Stimulated activated CD8-positive, alpha-beta memory T cell treated with anti-CD3 and anti-CD28 coated beads, Interleukin-7, amount 100 ng/mL, for 4 hours (primary cell): Measurements from ENCODE around the gene DNAJC30.
"Not testable (repeated sequence)": the region's sequence is repeated elsewhere in the genome, so short reads cannot be mapped to it uniquely, and the experiment has no call there.

ENCODE experiments used
- DNase-seq, 2 donors: peaks; one replicate each; pipeline ENCODE4 v3.0.0-alpha.2; 2020; ENCODE audit warnings: low read depth in 2 of 2

DNAJC30 gene

DNA sequence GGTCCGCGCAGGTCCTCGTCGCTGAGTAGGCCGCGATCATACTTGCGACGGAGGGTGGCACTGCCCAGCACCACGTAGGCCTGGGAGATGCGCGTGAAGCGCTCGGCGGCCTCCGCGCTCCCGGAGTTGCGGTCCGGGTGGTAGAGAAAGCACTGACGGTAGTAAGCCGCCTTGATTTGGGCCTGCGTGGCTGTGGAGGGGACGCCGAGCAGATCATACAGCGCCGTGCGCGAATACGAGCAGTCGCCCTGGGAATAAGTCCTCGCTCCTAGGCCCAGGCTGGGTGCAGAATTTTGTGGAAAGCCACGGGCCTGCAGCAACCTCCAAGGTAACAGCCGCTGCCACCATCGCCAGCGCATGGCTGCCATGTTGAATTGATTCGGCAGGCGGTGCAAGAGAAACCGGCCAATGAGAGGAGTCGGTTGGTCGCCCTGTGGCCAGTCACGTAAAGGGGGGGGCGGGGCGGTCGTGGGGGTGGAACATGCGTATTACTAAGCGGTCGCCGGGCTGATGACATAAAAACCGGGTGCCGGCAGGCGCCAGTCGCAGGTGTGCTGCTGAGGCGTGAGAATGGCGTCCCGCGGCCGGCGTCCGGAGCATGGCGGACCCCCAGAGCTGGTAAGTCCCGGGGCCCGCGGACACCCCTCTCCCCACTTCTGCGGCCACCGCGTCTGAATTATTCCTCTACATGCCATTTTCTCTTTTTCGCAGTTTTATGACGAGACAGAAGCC, at the start of gene DNAJC30, which contains the start of gene BUD23:
Gene DNAJC30, minus strand, starts transcription at position 398 of the 732 bp plus-strand sequence. Its CDS starts 30 bp downstream, at position 368.
Gene BUD23, plus strand, starts transcription at position 542 of the 732 bp plus-strand sequence. Its CDS starts 29 bp downstream, at position 571.
- DNase-seq: peak; percentile 95 to 96

DNA sequence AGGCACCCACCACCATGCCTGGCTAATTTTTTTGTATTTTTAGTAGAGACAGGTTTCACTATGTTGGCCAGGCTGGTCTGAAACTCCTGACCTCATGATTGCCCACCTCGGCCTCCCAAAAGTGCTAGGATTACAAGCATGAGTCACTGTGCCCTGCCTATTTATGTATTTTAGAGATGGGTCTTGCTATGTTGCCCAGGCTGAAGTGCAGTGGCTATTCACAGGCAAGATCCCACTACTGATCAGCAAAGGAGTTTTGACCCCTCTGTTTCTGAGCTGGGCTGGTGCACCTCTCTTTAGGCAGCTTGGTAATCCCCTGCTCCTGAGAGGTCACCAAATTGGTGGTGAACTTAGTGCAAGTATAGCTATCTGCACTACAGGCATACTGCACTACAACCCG, 49.1 kb upstream of the DNAJC30 start:
- no peak for DNase-seq

DNA sequence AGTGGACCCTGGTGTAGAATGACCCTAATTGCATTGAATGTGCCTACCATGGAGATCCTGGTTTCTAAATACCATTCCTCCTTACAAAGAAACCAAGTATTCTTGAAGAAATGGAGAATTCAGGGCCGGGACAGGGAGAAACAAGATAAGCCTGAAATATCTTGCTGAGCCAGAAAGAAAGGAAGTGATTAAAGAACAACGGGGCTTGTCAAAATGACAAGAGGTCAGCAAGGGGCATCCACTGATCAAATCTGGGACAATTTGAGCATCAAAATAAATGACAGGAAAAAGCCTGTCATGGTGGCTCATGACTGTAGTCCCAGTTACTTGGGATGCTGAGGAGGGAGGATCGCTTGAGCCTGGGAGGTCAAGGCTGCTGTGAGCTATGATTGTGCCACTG, 47.2 kb upstream of the DNAJC30 start:
- no peak for DNase-seq

DNA sequence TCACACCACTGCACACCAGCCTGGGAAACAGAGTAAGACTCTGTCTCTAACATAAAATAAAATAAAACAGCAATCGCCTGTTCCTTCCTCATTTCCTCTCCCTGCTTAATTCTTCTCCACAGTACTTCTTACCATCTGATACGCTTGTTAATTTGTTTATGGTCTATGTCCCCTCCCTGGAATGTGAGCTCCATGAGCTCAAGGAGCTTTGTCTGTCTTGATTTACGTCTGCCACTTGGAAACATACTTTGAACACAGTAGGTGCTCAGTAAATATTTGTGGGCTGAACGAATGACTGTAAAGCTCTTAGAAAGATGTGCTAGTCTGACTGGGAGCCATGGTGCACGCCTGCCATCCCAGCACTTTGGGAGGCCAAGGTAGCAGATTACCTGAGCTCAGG, 45.3 kb upstream of the DNAJC30 start:
- DNase-seq: no peak

DNA sequence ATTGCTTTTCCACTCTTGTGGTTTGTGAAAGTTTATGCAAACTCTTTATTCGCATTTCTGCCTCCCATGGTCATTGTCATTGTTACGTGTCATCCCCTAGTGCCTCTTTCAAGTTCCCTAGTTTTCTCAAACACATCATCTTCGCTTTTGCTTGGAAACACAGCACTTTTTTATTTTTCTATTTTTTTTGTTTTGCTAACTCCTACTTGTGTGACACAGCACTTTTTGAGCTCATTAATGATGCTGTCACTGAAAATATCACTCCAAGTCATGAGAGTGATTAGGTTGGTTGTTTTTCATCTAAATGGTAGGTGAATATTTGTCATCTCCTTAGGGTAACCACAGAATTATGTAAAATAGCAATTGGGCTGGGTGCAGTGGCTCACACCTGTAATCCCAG, 44.7 kb upstream of the DNAJC30 start:
- DNase-seq: no peak

DNA sequence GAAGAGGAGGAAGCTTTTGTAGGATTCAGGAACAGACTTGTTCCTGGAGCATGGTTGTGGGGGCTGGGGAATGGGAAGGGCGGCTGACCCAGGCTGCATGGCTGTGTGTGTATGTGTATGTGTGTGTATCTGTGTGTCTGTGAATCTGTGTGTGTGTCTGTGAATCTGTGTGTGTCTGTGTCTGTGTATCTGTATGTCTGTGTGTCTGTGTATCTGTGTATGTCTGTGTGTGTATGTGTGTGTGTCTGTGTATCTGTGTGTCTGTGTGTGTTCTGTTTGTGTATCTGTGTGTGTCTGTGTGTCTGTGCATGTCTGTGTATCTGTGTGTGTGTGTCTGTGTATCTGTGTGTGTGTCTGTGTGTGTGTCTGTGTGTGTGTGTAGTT, 42.8 kb upstream of the DNAJC30 start:
- no peak for DNase-seq

DNA sequence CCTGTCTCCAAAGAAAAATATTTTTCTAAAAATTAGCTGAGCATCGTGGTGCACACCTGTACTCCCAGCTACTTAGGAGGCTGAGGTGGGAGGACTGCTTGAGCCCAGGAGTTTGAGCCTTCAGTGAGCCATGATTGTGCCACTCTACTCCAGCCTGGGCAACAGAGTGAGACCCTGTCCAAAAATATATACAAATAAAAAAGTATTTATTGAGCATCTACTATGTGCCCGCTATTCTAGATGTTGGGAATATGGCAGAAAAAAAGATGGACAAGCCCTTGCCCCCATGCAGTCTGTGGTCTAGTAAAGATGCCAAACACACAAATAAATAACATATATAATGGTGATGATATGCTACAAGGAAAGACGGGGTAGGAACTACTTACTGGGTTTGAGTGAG, 40.6 kb upstream of the DNAJC30 start:
- no peak for DNase-seq

DNA sequence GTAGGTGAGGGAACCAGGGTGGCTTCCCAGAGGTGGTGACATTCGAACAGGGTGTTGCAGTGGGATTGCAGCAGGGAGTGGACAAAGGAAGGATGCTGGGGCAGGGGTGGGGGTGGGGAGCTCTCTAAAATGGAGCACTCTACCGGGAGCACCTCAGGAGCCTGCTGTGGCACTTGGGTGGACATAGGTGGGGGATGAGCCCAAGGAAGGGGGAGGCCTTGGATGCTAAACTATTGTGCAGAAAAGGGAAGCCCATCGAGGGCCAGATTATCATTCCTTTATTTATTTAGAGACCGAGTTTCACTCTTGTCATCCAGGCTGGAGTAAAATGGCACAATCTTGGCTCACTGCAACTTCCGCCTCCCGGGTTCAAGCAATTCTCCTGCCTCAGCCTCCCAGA, 39.5 kb upstream of the DNAJC30 start:
- DNase-seq: no peak

DNA sequence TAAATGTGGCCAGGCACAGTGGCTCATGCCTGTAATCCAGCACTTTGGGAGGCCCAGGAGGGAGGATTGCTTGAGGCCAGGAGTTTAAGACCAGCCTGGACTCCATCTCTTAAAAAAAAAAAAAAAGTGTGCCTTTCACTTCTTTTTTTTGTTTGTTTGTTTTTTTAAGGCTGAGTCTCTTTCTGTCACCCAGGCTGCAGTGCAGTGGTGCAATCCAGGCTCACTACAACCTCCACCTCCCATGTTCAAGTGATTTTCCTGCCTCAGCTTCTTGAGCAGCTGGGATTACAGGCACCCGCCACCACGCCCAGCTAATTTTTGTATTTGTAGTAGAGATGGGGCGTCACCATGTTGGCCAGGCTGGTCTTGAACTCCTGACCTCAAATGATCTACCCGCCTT, 38.9 kb upstream of the DNAJC30 start:
- not testable (repeated sequence) for DNase-seq

DNA sequence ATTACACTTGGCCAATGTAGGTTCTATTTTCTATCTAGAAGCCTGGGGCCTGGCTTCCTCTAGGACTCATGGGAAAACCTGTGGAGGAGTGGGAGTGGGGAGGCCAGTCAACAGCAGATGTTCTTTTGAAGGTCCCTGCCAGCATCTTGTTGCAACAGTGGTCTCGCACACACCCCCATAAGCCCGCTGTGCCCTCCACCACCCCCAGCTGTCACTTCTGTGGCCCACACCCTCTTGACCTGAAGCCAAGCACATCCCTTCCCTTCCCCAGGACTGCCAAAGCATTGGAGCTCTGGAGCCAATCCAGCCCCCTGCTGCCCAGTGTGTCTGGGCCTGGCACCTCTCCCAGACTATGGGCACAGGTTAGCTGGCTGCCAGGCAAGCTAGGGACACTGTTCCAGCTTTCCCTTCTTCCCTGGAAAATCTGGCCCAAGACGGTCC, 38.1 kb upstream of the DNAJC30 start:
- no peak for DNase-seq

DNA sequence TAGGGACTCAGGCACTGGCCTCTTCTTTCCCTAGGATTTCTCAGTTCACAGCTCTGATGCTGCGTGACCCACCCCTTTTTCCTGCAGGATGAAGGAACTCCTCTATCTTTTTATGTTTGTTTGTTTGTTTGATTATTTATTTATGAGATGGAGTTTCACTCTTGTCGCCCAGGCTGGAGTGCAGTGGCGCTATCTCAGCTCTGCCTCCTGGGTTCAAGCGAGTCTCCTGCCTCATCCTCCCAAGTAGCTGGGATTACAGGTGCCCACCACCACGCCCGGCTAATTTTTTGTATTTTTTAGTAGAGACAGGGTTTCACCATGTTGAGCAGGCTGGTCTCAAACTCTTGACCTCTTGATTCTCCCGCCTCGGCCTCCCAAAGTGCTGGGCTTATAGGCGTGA, 37.2 kb upstream of the DNAJC30 start:
- not testable (repeated sequence) for DNase-seq

DNA sequence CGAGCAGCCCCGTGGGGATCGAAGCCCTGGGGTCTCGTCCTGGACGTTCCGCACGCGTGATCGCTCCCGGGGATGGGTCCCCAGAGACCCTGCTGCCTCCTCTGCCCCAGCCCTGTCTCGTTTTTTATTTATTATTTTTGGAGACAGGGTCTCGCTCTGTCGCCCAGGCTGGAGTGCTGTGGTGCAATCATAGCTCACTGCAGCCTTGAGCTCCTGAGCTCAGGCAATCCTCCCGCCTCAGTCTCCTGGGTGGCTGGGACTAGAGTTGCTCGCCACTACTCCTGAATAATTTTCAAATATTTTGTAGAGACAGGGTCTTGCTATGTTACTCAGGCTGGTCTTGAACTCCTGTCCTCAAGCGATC, 36.5 kb upstream of the DNAJC30 start:
- DNase-seq: no peak

DNA sequence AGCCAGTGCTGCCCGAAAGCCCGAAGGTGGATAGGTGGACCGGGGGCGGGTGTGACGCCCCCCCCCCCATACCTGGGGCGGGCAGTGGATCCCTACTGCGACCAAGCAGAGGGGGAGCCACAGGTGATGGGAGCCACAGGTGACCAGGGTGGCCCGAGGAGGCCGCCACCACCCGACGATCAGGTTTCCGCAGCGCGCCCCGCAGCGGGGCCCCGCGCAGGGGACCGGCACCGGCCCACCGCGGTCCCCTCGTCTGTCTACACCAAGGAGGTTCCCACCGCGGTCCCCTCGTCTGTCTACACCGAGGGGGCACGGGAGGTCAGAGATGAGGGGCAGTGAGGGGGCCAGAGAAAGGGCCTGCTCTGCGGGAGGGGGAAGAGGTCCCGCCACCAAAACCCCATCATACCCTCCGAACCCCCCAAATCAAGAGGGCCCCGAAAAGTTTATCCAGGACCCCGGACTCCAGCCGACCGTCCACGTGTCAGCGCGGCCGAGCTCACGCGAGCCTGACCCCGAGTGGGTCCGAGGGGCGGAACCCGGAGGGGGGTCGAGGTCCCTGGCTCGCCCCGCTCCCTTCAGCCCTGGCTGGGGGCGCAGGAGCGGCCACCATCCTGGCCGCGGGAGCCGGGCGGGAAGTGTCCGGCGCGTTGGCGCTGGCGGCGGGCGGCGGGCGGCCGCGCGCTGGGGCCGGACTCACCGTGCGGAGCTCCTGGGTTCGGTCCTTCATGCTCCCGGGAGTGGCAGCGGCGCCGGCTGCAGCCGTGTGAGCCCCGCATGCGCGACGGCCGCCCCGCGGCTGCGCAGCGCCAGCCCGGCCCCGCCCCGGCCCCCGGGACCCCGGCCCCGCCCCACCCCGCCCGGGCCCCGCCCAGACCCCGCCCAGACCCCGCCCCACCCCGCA, 35.9 kb upstream of the DNAJC30 start, which contains the start of gene STX1A:
Gene STX1A, minus strand, starts transcription at position 765 of the 901 bp plus-strand sequence. Its CDS starts 38 bp downstream, at position 727.
- peak; percentile 30 to 66 for DNase-seq

DNA sequence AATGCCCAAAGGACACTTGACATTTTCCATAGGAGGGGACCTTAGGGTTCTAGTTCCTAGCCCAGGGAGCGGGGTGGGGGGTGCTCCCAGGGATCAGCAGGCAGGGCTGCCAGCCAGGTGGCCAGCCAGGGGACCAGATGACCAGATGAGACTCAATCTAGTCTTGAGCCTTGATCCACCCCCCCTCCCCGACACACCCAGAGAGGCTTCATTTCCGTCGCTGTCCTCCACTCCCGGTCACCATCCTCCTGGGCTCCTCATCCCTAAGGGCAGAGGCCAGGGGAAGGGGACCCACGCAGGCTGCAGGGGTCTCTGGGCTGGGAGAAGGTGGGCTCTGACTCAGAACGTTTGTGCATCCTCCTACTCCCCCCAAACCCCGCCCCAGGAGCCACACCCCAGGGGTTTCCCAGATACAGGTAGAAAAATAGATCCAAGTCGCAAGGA, 35.2 kb upstream of the DNAJC30 start:
- no peak for DNase-seq

DNA sequence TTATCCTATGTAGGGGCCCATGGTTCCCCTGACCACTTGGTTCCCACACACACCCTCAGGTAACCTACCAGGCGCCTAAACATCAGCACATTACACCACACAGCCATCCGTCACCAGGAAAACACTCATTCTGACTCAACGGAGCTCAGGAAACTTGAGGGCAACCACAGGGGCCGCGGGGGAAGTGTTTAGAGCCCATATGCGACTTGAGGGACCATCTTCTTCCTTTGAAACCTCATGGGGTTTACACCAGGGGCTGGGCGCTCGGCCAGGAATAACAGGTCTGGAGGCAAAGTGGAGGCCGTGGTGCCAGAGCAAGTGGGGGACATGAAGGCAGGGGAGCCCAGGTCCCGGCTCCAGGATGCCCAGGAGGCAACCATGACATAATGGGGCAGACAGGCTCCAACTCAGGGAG, 34.7 kb upstream of the DNAJC30 start:
- peak; percentile 72 to 75 for DNase-seq

DNA sequence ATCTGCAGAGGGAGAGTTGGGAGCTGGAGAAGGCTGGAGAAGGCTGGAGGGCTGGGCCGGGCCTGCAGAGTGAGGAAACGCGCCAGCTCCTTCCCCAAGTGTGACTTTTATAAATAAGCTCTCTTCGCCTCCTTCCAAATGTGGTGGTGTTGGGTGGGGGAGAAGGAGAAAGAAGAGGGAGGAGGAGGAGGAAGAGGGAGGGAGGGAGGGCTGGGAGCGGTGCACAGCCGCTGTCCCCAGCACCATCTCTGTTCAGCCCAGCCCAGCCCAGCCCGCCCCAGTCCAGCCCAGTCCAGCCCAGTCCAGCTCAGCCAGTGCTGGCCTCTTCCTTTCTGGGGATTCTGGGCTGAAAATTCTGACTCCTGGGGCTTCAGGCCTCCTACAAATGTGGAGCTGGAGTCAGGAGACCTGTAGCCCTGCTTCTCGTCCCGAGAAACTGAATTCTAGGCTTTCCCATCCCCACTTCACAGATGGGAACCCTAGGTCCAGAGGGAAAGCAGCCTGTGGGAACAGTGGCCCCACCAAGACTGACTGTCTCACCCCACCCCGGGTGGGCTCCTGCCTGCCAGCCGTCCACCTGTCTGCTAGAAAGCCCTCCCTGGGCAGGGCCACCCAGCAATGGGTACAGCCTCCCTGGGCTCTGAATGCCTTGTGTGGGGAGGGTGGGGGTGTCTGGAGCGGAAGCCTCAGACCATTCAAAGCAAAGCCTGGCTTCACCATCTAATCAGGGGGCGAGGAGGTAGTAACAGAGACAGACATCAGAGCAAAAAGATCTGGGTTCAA, 34.0 kb upstream of the DNAJC30 start:
- no peak for DNase-seq

DNA sequence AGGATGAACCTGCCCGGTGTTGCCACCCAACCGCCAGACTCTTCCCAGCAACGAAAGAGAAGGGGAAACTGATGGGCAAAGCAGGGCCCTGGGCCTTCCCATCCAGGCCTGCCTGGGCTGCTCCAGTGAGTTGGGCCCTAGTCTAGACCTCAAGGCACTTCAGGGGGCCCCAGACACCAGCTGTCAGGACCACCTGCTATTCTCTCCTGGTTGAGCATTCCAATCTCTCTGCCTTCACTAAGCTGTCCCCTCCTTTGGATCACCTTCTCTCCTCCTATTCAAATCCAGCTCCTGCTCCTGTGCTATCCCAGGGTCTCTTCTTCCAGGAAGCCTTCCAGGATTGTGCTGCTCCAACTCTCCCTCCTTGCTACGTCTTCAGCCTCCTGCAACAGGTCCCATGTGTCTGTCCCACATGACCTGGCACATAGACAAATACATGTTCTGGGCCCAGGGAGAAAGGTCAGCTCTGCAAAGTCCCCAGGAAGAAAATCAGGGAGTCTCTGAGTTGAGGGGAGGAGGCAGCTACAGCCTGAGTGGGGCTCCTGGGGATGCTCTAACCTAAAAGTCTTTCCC, 33.2 kb upstream of the DNAJC30 start:
- no peak for DNase-seq

DNA sequence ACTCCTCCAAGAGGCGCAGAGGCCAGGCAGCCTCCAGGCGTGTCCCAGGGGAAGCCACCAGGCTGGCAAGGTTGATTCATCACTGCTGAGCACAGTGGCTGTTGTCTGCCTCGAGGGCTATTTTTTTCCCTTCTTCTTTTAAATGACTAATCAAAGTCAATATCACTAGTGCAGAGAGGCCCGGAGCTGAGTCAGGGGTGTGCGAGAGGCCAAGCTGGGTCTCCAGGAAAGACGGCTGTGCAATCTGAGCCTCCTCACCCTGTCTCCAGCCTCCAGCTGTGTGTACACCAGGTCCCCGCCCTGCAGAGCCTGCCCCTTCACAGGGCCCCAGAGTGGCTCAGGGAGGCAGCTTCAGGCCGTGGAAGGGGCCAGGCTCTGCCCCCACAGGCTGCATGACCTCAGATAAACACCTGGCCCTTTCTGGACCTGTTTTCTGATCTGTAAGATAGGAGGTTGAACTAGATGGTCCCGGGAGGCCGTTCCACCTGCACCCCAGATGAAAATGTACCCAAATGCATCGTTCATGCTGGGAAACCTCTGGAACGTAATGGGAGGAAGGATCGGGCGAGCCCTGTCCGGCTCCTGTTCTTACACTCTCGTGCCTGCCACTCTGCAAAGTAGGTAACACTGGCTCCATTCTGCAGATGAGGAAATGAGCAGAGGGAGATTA, 32.5 kb upstream of the DNAJC30 start:
- no peak for DNase-seq

DNA sequence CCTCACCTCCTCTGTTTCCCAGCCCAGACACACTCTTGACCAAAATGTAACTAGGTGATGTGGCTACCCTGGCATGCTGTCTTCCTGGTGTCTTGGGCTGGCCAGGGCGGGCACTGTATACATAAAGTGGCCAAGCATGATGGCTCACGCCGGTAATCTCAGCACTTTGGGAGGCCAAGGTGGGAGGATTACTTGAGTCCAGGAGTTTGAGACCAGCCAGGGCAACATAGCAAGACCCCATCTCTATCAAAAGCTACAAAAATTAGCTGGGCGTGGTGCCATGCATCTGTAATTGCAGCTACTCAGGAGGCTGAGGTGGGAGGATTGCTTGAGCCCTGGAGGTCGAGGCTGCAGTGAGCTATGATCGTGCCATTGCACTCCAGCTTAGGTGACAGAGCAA, 30.1 kb upstream of the DNAJC30 start:
- DNase-seq: not testable (repeated sequence)

DNA sequence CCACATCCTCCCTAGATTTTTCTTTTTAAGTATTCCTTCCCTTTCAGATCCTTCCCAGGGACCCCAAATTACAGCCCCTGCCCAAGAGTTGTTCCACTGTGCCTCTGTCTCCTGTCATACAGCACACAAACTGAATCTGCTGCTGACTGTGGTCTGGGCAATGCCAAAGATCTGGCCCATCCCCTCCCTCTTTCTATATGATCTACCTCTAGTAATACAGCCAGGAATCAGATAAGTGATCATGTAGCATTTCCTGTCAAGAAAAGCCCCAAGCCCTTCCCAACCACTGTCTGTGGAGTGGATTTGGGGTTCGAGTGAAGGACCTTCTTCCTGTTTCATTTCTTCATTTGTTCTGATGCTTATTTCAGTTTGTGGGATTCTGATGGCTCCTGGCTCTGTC, 29.5 kb upstream of the DNAJC30 start:
- no peak for DNase-seq
